HFFc6 (cell line): ENCODE data around the gene EPAS1. TPM values are rescaled to one million over a fixed set of nuclear protein-coding genes. Genes with fewer than 3 reads are reported as not detected.

Experiments
- DNase-seq: peaks from one replicate; pipeline ENCODE4 v3.0.0-alpha.2; 2018
- H3K27ac Mint-ChIP-seq: 2 replicates; pipeline ENCODE4 v1.8.0; 2020; ENCODE audit warnings: mild to moderate bottlenecking, mixed read lengths
- H3K27me3 Mint-ChIP-seq: 2 replicates; pipeline ENCODE4 v1.8.0; 2021; ENCODE audit warnings: mild to moderate bottlenecking, moderate library complexity, mixed read lengths; ENCODE audit not compliant: insufficient read depth
- H3K36me3 Mint-ChIP-seq: 2 replicates; pipeline ENCODE4 v1.8.0; 2021; ENCODE audit warnings: low read depth, mixed read lengths
- H3K4me1 Mint-ChIP-seq: 2 replicates; pipeline ENCODE4 v1.8.0; 2020; ENCODE audit warnings: low read depth, mixed read lengths
- H3K4me3 Mint-ChIP-seq: 2 replicates; pipeline ENCODE4 v1.8.0; 2020; ENCODE audit warnings: mild to moderate bottlenecking, moderate library complexity, mixed read lengths
- H3K9me3 Mint-ChIP-seq: 2 replicates; pipeline ENCODE4 v1.8.0; 2020; ENCODE audit warnings: mild to moderate bottlenecking, mixed read lengths
- CTCF ChIP-seq: fragments of 200-600 bp; sonication (generic); IDR thresholded peaks from 2 replicates; pipeline ENCODE4 v1.5.0; 2021; ENCODE audit warnings: antibody characterized with exemption, mild to moderate bottlenecking
- total RNA-seq, 6 experiments: library from RNA; stranded (reverse); fragmentation: NEBNext Ultra II Directional; extraction: Animal tissue kit (Norgen Biotek cat#: 25700); gene quantifications; 2 replicates in 1 of 6; 3 replicates in 5 of 6; pipeline ENCODE4 v1.2.3, GENCODE V29; 2021

EPAS1 gene
- total RNA-seq, 6 experiments from 2014 or later = 93.5 to 115 (median 101) TPM

DNA sequence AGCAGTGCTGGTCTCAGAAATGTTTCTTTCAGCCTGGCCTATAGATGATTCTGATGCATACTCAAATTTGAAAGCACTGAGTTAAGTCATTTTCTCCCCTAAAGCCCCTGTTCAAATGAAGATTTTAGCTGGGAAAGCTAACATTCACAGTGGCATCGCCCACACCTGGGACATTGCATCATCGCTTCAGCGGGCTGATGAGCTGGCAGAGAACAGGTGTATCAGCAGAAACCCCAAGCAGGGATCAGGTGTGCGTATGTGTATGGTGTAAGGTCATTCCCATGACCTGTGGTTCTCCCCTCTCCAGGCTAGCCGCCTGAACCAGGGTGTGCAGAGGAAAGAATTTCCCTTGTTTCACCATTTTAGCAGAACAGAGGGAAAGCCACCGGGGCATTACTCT is 56.3 kb downstream of the EPAS1 start:
- no peak for DNase-seq
- Mint-ChIP-seq H3K36me3 (peaks cover 26% of the 10 kb centered on the region), H3K4me1 (no peaks in the 10 kb centered on the region), H3K9me3 (no peaks in the 10 kb centered on the region), H3K4me3 (no peak overlapping the region), H3K27ac (no peak overlapping the region), H3K27me3 (no peaks in the 10 kb centered on the region; the same call in 1 of the 2 replicates)
- TF ChIP-seq CTCF = no peak

DNA sequence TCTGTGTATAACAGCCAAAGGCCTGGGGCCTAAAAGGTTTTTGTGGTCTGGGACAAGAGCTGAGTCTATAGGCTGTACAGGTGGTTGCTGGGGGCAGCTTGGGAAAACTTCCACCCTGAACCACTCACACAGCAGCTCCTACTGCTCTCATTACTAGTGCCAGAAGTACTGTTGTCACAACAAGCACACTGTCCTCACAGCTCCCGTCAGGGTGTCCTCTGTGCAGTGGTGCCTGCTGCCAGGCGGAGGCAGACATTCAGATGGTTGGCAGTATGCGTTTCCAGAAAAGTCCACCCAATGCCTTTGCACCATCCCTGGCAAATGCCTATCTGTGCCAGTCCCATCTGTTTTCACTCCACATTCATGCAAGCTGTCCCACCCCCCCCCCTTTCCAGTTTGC is 58.5 kb downstream of the EPAS1 start:
- peaks cover 42% of the 10 kb centered on the region for H3K36me3 Mint-ChIP-seq
- no peaks in the 10 kb centered on the region for H3K4me1 Mint-ChIP-seq

GRCh38 chr2:46356991-46357390 is 59.8 kb downstream of the EPAS1 start:
- Mint-ChIP-seq H3K9me3 (no peaks in the 10 kb centered on the region), H3K36me3 (peaks cover 50% of the 10 kb centered on the region), H3K4me1 (no peaks in the 10 kb centered on the region), H3K4me3 (no peak overlapping the region), H3K27me3 (no peaks in the 10 kb centered on the region; the same call in 1 of the 2 replicates), H3K27ac (no peak overlapping the region)
- no peak for DNase-seq
- TF ChIP-seq CTCF = no peak

More for the DNA sequence above, 58.5 kb downstream of the EPAS1 start:
- DNase-seq = no peak
- Mint-ChIP-seq H3K27me3 (no peaks in the 10 kb centered on the region; the same call in 1 of the 2 replicates), H3K9me3 (no peaks in the 10 kb centered on the region), H3K4me3 (no peak overlapping the region), H3K27ac (no peak overlapping the region)
- TF ChIP-seq CTCF = no peak

DNA sequence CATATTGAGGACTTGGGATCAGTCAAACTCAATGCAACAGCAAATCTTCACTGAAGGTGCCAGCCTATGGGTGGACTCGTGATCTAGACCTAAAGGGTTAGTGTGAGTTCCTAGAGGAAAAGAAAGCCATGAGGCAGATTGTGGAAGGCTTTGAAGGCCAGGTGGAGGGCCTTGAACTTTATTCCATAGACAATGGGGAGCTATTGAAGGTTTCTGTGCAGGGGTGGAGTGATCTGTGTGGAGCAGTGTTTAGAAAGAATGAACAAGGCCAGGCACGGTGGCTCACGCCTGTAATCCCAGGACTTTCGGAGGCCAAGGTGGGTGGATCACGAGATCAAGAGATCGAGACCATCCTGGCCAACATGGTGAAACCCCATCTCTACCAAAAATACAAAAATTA is 61.5 kb downstream of the EPAS1 start:
- Mint-ChIP-seq H3K4me1 (peaks cover 17% of the 10 kb centered on the region), H3K4me3 (no peak overlapping the region), H3K27me3 (no peaks in the 10 kb centered on the region; the same call in 1 of the 2 replicates), H3K36me3 (peaks cover 56% of the 10 kb centered on the region), H3K9me3 (no peaks in the 10 kb centered on the region), H3K27ac (no peak overlapping the region)
- no peak for TF ChIP-seq CTCF
- no peak for DNase-seq

- H3K36me3 Mint-ChIP-seq = peaks cover 61% of the 10 kb centered on the region
- no peak overlapping the region for H3K4me3 Mint-ChIP-seq
- peaks cover 32% of the 10 kb centered on the region for H3K4me1 Mint-ChIP-seq
- H3K27me3 Mint-ChIP-seq = no peaks in the 10 kb centered on the region; the same call in 1 of the 2 replicates
- no peak overlapping the region for H3K27ac Mint-ChIP-seq
- no peak for DNase-seq
- no peak for TF ChIP-seq CTCF
- no peaks in the 10 kb centered on the region for H3K9me3 Mint-ChIP-seq
These were observed 63.1 kb downstream of the EPAS1 start for GRCh38 chr2:46360303-46360702.
